CD8-positive, alpha-beta memory T cell (primary cell): ENCODE data around the gene KLK12. TPM values are rescaled to one million over a fixed set of nuclear protein-coding genes. Genes with fewer than 3 reads are reported as not detected.
A peak's percentile ranks its signal among the peaks of the same experiment; 100 is the strongest.

Source experiments
- CTCF ChIA-PET: fragments of 350-600 bp; sonication (Branson Sonifier 250); formaldehyde crosslinking; loops from one replicate; lab custom pipeline; 2021; ENCODE audit warnings: antibody characterized with exemption; lab: Charles Lee
- POLR2A ChIA-PET: fragments of 350-600 bp; sonication (Branson Sonifier 250); formaldehyde crosslinking; loops from one replicate; lab custom pipeline; 2021; ENCODE audit warnings: antibody characterized with exemption; lab: Charles Lee
- DNase-seq, 5 donors: peaks; one replicate each; pipeline versions ENCODE4 v3.0.0 to v3.0.0-alpha.2; 2020 to 2022; ENCODE audit warnings: mixed read lengths in 1 of 5
- H3K27ac ChIP-seq: one replicate; pipeline ENCODE4 v1.7.0; 2013; ENCODE audit warnings: low read depth, mild to moderate bottlenecking, low read length, moderate library complexity
- H3K27me3 ChIP-seq: 2 replicates; pipeline ENCODE4 v1.7.0; 2013; ENCODE audit warnings: low read length, mild to moderate bottlenecking; ENCODE audit not compliant: insufficient read depth, poor library complexity, severe bottlenecking
- H3K36me3 ChIP-seq: 2 replicates; pipeline ENCODE4 v1.7.0; 2013; ENCODE audit warnings: mild to moderate bottlenecking, low read length, moderate library complexity; ENCODE audit not compliant: insufficient read depth
- H3K4me1 ChIP-seq: 2 replicates; pipeline ENCODE4 v1.7.0; 2013; ENCODE audit warnings: mild to moderate bottlenecking, low read length, moderate library complexity; ENCODE audit not compliant: insufficient read depth
- H3K4me3 ChIP-seq: 2 replicates; pipeline ENCODE4 v1.7.0; 2013; ENCODE audit warnings: mild to moderate bottlenecking, low read length
- H3K9me3 ChIP-seq: 2 replicates; pipeline ENCODE4 v1.7.0; 2013; ENCODE audit warnings: mild to moderate bottlenecking, low read length
- H3K27ac Mint-ChIP-seq, 8 donors: one replicate each; pipeline ENCODE4 v1.8.0; 2020 to 2021; ENCODE audit warnings: mixed read lengths in 8 of 8, mild to moderate bottlenecking in 6 of 8, inconsistent platforms in 3 of 8, moderate library complexity in 3 of 8
- H3K27me3 Mint-ChIP-seq, 2 donors: one replicate each; pipeline ENCODE4 v1.8.0; 2020 to 2021; ENCODE audit warnings: mixed read lengths in 2 of 2, mild to moderate bottlenecking in 1 of 2, moderate library complexity in 1 of 2
- H3K36me3 Mint-ChIP-seq, 3 donors: one replicate each; pipeline ENCODE4 v1.8.0; 2020 to 2021; ENCODE audit warnings: mixed read lengths in 3 of 3, inconsistent platforms in 1 of 3, mild to moderate bottlenecking in 1 of 3
- H3K4me1 Mint-ChIP-seq, 3 donors: one replicate each; pipeline ENCODE4 v1.8.0; 2020 to 2021; ENCODE audit warnings: mixed read lengths in 3 of 3, inconsistent platforms in 1 of 3, mild to moderate bottlenecking in 1 of 3
- H3K4me3 Mint-ChIP-seq, 7 donors: one replicate each; pipeline ENCODE4 v1.8.0; 2020 to 2021; ENCODE audit warnings: mixed read lengths in 7 of 7, mild to moderate bottlenecking in 6 of 7, moderate library complexity in 4 of 7, inconsistent platforms in 2 of 7
- H3K9me3 Mint-ChIP-seq, 5 donors: one replicate each; pipeline ENCODE4 v1.8.0; 2020 to 2022; ENCODE audit warnings: mixed read lengths in 5 of 5, mild to moderate bottlenecking in 3 of 5, moderate library complexity in 2 of 5, inconsistent platforms in 1 of 5
- polyA plus RNA-seq: library from polyadenylated mRNA; unstranded; fragments of 300-500 nt; fragmentation: Illumina TruSeq; gene quantifications from one replicate; pipeline ENCODE4 v1.2.3, GENCODE V29; 2021
- total RNA-seq, 2 experiments: library from RNA; stranded (reverse); gene quantifications; one replicate each; pipeline ENCODE4 v1.2.3, GENCODE V29; 2021

Gene KLK12
- total and polyA plus RNA-seq, 3 experiments from 2014 or later = not detected

DNA sequence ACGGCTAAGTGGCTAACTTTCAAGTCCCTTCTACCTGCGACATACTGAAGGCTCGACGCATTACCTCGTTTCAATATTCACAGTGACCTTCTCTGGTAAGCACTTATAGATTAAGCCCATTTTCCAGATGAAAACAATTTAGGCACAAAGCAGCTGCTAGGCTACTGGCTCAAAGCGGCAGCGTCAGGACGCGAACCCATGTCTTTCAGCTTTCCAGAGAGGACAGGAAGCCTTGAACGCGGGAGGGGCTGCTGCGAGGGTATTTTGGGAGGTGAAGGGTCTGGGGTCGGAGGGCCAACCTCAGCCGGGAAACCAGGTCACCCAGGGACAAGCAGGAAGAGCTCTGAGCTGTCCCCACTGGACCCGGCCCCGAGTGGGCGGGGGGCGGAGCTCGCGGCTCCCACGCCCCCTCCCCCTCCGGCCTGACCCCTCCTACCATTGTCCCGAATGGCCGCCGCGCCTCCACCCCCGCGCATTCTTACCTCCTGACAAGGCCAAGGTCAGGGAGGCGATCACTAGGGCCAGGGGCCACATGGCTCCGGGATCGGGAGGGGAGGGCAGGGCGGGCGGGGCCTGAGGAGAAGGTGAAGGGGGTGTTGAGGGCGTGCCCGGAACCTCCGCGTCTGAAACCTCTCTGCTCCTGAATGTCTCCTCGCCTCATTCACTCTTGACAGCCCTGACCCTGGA, 29.9 kb upstream of the KLK12 start, which contains the start of gene KLK13:
KLK13 (minus strand) TSS at position 559 of the 687 bp plus-strand sequence; CDS start at position 534, 25 bp downstream.
- Mint-ChIP-seq H3K27ac (no peak within 1 kb of the TSS), H3K9me3 (peaks cover 0 to 3% (median 0%) of the 10 kb centered on the region in 5 donors), H3K36me3 (peaks cover 0 to 3% (median 0%) of the 10 kb centered on the region in 3 donors), H3K4me3 (peak within 1 kb of the TSS in 4 of 7 donors; percentile 37 to 79 (median 71)), H3K4me1 (peaks cover 0 to 3% (median 2%) of the 10 kb centered on the region in 3 donors), H3K27me3 (peaks cover 36 to 55% of the 10 kb centered on the region in 2 donors)
- Histone ChIP-seq H3K4me3 (no peak within 1 kb of the TSS), H3K4me1 (no peaks in the 10 kb centered on the region), H3K27ac (no peak within 1 kb of the TSS), H3K27me3 (peaks cover 14% of the 10 kb centered on the region), H3K9me3 (no peaks in the 10 kb centered on the region), H3K36me3 (no peaks in the 10 kb centered on the region)
- CTCF ChIA-PET = no interaction called here
- POLR2A ChIA-PET = no interaction called here
- DNase-seq = no peak

DNA sequence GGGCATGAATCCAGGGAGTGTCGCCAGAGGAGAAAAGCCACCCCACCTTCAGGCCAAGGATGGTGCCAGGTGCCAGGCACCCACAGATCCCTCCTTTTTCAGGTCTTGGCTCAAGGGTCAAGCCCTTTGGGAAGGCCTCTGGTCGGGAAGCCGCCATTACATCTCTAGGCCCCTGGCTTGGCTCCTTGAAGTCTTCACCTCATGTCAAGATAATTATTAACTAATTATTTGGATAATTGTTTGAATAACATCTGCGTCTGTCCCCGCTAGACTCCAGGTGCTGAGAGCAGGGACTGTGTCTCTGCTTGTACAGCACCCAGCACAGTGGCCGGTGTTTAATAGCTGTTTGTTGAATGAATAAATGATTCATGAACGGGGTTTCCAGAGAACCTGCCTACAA, 28.9 kb upstream of the KLK12 start:
- no peak overlapping the region for H3K27ac ChIP-seq
- no peaks in the 10 kb centered on the region for H3K36me3 ChIP-seq
- no peaks in the 10 kb centered on the region for H3K9me3 ChIP-seq
- CTCF ChIA-PET = interaction anchor here (0.6 kb wide), 1 partner anchor 169 kb away, joined by 3 read pairs; no protein-coding TSS in a partner anchor
- no peak for DNase-seq
- H3K4me3 ChIP-seq = no peak overlapping the region
- peaks cover 39 to 55% of the 10 kb centered on the region in 2 donors for H3K27me3 Mint-ChIP-seq
- peaks cover 0 to 3% (median 0%) of the 10 kb centered on the region in 3 donors for H3K36me3 Mint-ChIP-seq
- H3K4me1 ChIP-seq = no peaks in the 10 kb centered on the region
- H3K27ac Mint-ChIP-seq = no peak overlapping the region
- POLR2A ChIA-PET = no interaction called here
- H3K27me3 ChIP-seq = peaks cover 14% of the 10 kb centered on the region
- peaks cover 0 to 3% (median 2%) of the 10 kb centered on the region in 3 donors for H3K4me1 Mint-ChIP-seq
- H3K9me3 Mint-ChIP-seq = peaks cover 0 to 3% (median 0%) of the 10 kb centered on the region in 5 donors
- no peak overlapping the region for H3K4me3 Mint-ChIP-seq

DNA sequence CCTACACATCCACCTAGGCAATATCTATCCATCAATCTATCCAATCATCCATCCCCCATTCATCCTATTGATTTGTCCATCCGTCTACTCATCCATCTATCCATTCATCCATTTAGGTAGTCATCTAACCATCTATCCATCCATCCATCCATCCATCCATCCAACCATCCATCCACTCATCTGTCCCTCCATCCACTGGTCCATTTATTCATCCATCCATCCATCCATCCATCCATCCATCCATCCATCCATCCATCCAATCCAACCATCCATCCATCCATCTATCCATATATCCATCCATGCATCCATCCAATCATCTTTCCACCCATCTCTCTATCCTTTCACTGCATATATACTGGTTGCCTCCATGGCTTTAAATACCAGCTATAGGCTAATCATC, 26.2 kb upstream of the KLK12 start:
- no peak overlapping the region for H3K27ac Mint-ChIP-seq
- Histone ChIP-seq H3K27ac (no peak overlapping the region), H3K4me3 (no peak overlapping the region), H3K27me3 (peaks cover 9% of the 10 kb centered on the region), H3K9me3 (no peaks in the 10 kb centered on the region), H3K36me3 (no peaks in the 10 kb centered on the region), H3K4me1 (no peaks in the 10 kb centered on the region)
- H3K9me3 Mint-ChIP-seq = no peaks in the 10 kb centered on the region
- no peak for DNase-seq
- no peaks in the 10 kb centered on the region for H3K36me3 Mint-ChIP-seq
- H3K4me1 Mint-ChIP-seq = peaks cover 0 to 2% (median 2%) of the 10 kb centered on the region in 3 donors
- peaks cover 29 to 50% of the 10 kb centered on the region in 2 donors for H3K27me3 Mint-ChIP-seq
- CTCF ChIA-PET = no interaction called here
- H3K4me3 Mint-ChIP-seq = no peak overlapping the region
- POLR2A ChIA-PET = no interaction called here

DNA sequence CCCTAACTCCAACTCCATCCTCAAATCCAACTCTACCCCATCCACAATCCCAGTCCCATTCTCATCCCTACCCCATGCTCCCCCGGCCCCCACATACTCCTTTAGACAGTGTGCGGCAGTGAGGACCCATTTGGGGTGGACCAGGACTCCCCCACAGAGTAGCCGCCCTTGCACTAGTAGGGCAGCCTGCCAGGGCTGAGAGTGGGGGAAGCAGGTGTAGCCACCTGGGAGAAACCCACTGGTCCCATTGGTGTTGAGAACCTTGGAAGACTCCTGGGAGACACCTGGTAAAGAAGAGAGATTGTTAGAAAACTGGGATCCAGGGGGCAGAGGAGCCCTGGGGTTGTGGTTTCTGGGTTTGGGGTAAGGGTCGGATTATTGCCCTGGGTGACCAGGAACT, 25.5 kb upstream of the KLK12 start:
- ChIA-PET CTCF (no interaction called here), POLR2A (no interaction called here)
- DNase-seq = no peak
- Mint-ChIP-seq H3K4me1 (peaks cover 0 to 2% (median 0%) of the 10 kb centered on the region in 3 donors), H3K27me3 (peaks cover 29 to 51% of the 10 kb centered on the region in 2 donors), H3K27ac (no peak overlapping the region), H3K36me3 (no peaks in the 10 kb centered on the region), H3K9me3 (no peaks in the 10 kb centered on the region), H3K4me3 (no peak overlapping the region)
- peaks cover 2% of the 10 kb centered on the region for H3K27me3 ChIP-seq
- no peak overlapping the region for H3K4me3 ChIP-seq
- no peaks in the 10 kb centered on the region for H3K4me1 ChIP-seq
- H3K27ac ChIP-seq = no peak overlapping the region
- no peaks in the 10 kb centered on the region for H3K36me3 ChIP-seq
- no peaks in the 10 kb centered on the region for H3K9me3 ChIP-seq

DNA sequence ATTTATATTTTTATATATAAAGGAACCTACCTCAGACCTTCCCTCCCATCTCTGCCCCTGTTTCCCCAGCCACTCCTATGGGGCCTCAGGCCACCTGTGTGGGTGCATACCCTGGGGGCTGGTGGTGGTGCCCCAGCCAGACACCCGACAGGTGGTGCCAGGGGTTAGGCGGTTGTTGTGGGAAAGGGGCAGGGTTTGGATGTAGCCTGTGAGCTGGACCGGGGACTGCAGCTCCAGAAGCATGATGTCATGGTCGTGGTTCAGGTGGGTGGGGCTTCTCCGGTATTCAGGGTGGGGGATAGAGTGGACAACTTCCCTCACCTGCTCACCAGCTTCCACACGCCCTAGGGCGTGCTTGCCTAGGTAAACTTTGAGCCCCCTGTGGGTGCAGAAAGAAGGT, 24.9 kb upstream of the KLK12 start:
- Histone ChIP-seq H3K4me1 (no peaks in the 10 kb centered on the region), H3K27me3 (no peaks in the 10 kb centered on the region), H3K4me3 (no peak overlapping the region), H3K36me3 (no peaks in the 10 kb centered on the region), H3K27ac (no peak overlapping the region), H3K9me3 (no peaks in the 10 kb centered on the region)
- no peak for DNase-seq
- peaks cover 30 to 55% of the 10 kb centered on the region in 2 donors for H3K27me3 Mint-ChIP-seq
- no peak overlapping the region for H3K4me3 Mint-ChIP-seq
- CTCF ChIA-PET = no interaction called here
- H3K36me3 Mint-ChIP-seq = no peaks in the 10 kb centered on the region
- H3K4me1 Mint-ChIP-seq = no peaks in the 10 kb centered on the region
- H3K9me3 Mint-ChIP-seq = no peaks in the 10 kb centered on the region
- POLR2A ChIA-PET = no interaction called here
- H3K27ac Mint-ChIP-seq = no peak overlapping the region

DNA sequence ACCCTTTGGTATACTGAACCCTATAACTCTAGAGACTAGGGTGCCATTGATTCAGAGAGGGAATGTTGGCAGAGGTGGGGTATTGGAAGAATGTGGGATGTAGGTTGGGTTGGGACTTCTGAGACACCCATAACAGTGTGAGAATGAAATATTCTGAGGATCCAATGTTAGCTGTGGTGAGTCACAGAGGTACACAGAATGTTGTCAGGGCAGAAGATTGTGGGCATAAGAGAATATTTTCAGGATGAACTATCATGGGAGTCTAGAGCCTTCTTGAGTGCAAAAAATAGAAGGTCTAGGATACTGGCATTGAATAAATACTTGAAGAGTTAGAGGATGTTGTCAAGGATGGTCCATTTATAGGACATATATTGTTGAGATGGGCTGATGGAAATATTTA, 21.1 kb upstream of the KLK12 start:
- CTCF ChIA-PET = no interaction called here

DNA sequence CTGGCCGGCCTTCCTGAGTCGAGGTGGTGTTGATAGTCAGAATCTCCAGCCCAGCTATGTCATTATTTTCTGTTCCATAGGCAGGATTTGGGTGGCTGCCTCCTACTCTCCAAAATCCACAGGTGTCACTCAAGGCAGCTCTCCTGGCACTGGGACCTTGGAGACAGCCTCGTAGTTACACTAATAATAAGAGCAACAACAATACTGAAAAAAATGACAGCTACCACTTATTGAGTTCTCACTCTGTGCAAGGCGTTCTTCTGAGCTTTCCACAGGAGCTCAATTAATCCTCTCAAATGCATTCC, 12.2 kb upstream of the KLK12 start:
- ChIA-PET POLR2A (no interaction called here), CTCF (no interaction called here)
- H3K4me1 Mint-ChIP-seq = no peaks in the 10 kb centered on the region
- H3K9me3 Mint-ChIP-seq = peaks cover 0 to 13% (median 6%) of the 10 kb centered on the region in 5 donors
- H3K27me3 Mint-ChIP-seq = peaks cover 9 to 28% of the 10 kb centered on the region in 2 donors
- no peak for DNase-seq
- no peak overlapping the region for H3K4me3 Mint-ChIP-seq
- no peak overlapping the region for H3K27ac Mint-ChIP-seq
- Histone ChIP-seq H3K27me3 (peaks cover under 1% of the 10 kb centered on the region), H3K4me1 (no peaks in the 10 kb centered on the region), H3K27ac (no peak overlapping the region), H3K36me3 (no peaks in the 10 kb centered on the region), H3K9me3 (no peaks in the 10 kb centered on the region), H3K4me3 (no peak overlapping the region)
- H3K36me3 Mint-ChIP-seq = peaks cover 0 to 4% (median 0%) of the 10 kb centered on the region in 3 donors

More for the DNA sequence above, 21.1 kb upstream of the KLK12 start:
- Histone ChIP-seq H3K27ac (no peak overlapping the region), H3K4me3 (no peak overlapping the region), H3K36me3 (no peaks in the 10 kb centered on the region), H3K9me3 (no peaks in the 10 kb centered on the region), H3K4me1 (no peaks in the 10 kb centered on the region), H3K27me3 (peaks cover 3% of the 10 kb centered on the region)
- H3K27me3 Mint-ChIP-seq = peaks cover 18 to 48% of the 10 kb centered on the region in 2 donors
- DNase-seq = no peak
- no peaks in the 10 kb centered on the region for H3K4me1 Mint-ChIP-seq
- H3K27ac Mint-ChIP-seq = no peak overlapping the region
- no peak overlapping the region for H3K4me3 Mint-ChIP-seq
- POLR2A ChIA-PET = no interaction called here
- no peaks in the 10 kb centered on the region for H3K36me3 Mint-ChIP-seq
- no peaks in the 10 kb centered on the region for H3K9me3 Mint-ChIP-seq

DNA sequence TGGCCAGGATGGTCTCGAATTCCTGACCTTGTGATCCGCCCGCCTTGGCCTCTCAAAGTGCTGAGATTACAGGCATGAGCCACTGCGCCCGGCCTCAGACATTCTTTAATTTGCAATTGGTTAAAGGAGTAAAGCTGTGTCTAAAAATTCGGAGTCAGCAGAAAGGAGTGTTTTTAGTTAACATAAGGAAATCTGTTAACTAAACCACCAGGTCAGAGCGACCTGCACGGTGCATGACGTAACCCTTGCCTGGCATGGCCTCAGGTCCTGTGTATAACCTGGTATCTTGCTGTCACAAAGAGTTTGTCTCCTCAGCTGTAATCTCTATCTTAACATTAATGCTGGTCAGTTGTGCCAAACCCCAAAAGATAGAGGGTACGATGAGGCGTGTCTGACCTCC, 9.5 kb upstream of the KLK12 start:
- ChIA-PET CTCF (no interaction called here), POLR2A (no interaction called here)
- no peaks in the 10 kb centered on the region for H3K4me1 ChIP-seq
- Mint-ChIP-seq H3K4me3 (no peak overlapping the region), H3K36me3 (no peaks in the 10 kb centered on the region), H3K4me1 (no peaks in the 10 kb centered on the region), H3K27ac (no peak overlapping the region), H3K9me3 (peaks cover 0 to 6% (median 3%) of the 10 kb centered on the region in 5 donors), H3K27me3 (peaks cover 12 to 15% of the 10 kb centered on the region in 2 donors)
- no peak overlapping the region for H3K4me3 ChIP-seq
- H3K9me3 ChIP-seq = no peaks in the 10 kb centered on the region
- no peaks in the 10 kb centered on the region for H3K27me3 ChIP-seq
- no peak overlapping the region for H3K27ac ChIP-seq
- H3K36me3 ChIP-seq = no peaks in the 10 kb centered on the region
- DNase-seq = no peak
